SKM-1 treated with dmso at 0.1 percent for 144 hours (cell line): ENCODE data around the gene MREG.
"Not testable (repeated sequence)": the region's sequence is repeated elsewhere in the genome, so short reads cannot be mapped to it uniquely, and the experiment has no call there.

Experiments used
- DNase-seq: peaks from one replicate; lab custom pipeline; 2025; ENCODE audit not compliant: unreplicated experiment; lab: John Stamatoyannopoulos, UW

Gene MREG

GRCh38 chr2:215988556-215989207, 24.7 kb downstream of the MREG start:
- not testable (repeated sequence) for DNase-seq

DNA sequence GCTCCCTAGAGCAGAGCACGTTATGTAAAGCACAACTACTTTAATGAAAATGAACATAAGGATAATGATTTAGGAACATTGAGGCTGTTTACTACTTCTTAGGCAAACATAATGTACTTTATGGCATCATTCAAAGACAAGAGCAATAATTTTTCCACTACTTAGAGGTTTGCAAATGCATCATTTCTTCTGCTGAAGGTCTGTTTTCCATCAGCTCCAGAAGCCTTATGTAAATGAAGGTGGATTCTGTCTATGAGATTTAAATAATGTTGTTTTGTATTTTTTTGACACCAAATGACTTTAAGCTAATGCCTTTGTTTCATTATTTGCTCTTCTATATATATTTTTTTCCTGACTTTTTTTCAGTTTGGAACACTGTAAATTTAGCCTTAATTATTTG, 28.1 kb downstream of the MREG start:
- DNase-seq, result no peak

- DNase-seq, result no peak
Measured at GRCh38 chr2:215984661-215985060, 28.7 kb downstream of the MREG start.

DNA sequence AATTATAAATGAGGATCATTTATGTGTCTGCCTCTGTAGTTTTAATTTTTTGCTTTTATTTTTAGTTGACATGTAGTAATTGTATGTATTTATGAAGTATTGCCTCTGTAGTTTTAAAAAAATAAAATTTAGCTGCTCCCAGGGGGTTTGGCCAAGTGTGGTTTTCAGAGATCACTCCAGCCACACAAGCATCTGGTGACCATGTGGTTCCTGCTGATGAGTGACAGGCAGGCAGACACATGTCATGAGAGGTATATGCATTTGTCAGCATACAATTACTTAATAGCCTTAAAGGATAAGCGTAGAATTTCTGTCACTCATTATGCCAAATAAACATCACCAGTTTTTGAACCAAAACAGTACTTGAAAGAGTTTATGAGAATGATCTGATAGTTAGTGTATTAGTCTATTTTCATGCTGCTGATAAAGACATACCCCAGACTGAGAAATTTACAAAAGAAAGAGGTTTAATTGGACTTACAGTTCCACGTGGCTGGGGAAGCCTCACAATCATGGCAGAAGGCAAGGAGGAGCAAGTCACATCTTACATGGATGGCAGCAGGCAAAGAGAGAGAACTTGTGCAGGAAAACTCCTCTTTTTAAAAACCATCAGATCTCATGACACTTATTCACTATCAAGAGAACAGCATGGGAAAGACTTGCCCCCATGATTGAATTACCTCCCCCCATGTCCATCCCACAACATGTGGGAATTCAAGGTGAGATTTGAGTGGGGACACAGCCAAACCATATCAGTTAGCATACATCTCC, 29.6 kb downstream of the MREG start:
- no peak for DNase-seq

- no peak for DNase-seq
Measured at GRCh38 chr2:215982465-215982875, 30.9 kb downstream of the MREG start.

- no peak for DNase-seq
Measured at GRCh38 chr2:215981115-215981514, 32.2 kb downstream of the MREG start.

DNA sequence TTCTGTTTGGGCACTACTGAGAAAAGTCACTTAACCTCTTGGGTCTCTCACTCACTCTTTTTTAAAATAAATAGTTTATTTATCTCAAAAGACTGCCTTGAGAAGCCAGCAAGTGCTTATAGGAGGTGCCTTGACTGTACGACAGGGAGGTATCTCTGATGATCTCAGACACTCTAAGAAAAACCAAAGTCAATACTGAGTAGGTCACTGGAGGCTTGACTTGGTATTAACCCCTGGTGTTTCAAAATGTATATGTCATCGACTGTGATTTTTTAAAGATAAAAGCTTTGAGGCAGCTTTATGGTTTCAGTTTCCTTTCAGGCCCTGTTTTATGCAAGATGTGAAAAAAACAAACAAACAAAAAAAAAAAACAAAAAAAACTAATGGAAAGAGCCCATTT, 33.7 kb downstream of the MREG start:
- no peak for DNase-seq

DNA sequence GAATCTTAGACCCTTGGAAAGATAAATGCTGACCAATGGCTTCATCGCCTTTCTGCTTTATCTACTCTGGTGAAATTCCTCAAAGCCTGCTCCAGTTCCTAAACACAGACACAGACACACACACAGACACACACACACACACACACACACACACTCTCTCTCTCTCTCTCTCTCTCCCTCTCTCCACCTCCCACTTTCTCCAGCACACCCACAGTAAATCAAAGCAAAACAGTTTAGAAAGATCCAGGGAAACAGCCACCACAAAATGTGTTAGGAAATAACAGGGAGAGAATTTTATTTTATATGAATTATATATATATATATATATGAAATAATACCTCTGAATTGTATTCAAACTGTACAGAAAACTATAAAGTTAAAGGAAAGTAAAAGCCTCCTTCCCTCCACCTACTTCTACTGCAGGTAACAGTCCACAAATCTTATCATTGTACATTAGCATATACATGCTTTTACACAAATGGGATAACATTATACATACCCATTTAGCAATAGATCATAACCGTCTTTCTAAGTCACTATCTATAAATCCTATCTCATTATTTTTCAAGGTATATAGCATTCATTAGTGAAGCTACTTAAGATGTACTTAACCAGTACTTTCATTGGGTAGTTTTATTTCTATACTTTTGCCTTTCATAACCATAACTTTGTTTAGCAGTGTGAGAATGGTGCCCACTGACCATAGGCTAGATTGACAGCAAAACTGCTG, 38.5 kb downstream of the MREG start:
- DNase-seq, result no peak

- DNase-seq, result peak; percentile 66
Measured at GRCh38 chr2:215973954-215974699, 39.2 kb downstream of the MREG start.

GRCh38 chr2:215973145-215973792, 40.1 kb downstream of the MREG start:
- no peak for DNase-seq

GRCh38 chr2:215971671-215972070, 41.7 kb downstream of the MREG start:
- DNase-seq, result no peak

GRCh38 chr2:215970894-215971293, 42.5 kb downstream of the MREG start:
- not testable (repeated sequence) for DNase-seq

DNA sequence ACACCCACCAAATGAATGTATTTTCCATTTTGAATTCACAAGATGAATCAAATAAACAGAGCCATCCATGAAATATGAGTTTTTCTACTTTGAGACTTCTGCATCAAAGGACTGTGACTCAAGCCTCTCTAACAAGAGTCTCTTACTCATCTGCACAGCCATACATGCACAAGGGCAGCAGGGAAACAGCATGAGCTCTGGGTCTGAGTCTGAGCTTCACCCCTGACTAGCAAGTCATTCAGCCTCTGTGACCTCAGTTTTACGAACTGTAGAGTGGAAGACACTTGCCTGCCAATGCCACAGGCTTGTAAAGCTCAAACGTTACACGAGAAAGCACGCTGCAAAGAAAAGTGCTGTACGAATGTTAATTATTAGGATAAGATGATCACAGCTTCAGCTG, 42.9 kb downstream of the MREG start:
- no peak for DNase-seq

- DNase-seq, result no peak
Measured at GRCh38 chr2:215969131-215969841, 44.1 kb downstream of the MREG start.

GRCh38 chr2:215968499-215968898, 44.9 kb downstream of the MREG start:
- no peak for DNase-seq

DNA sequence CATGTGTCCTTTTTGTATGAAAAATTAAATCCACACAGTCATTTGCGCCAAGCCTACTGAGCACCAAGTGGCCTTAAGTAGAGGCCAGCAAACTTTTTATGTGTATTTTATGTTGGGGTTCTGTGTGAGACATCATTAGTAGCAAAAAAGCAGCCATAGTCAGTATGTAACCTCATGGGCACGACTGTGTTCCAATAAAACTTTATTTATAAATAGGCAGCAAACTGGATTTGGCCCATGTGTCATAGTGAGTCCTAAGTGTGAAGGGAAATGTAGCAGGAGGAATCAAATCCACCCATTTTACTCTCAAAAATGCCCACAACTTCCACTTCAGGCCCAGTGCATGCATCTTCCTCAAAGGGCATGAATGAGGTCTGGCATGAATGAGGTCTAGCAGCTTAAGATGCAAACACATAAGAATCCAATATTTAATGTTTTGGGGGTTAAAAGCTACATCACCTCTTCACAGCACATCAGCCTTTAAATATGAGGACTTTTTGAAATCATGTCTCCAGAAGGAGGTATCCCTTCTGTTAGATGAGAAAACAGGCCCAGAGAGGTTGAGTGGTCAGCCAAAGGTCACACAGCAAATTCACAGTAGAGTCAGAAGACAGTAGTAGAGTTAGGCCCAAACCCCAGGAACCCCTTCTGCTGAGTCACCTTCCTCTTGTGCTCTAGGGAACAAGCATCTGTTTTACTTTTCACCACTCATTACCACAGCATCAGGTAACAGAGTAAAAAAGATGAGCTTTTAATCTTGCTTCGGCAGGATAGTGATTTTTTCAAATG, 45.6 kb downstream of the MREG start:
- no peak for DNase-seq

DNA sequence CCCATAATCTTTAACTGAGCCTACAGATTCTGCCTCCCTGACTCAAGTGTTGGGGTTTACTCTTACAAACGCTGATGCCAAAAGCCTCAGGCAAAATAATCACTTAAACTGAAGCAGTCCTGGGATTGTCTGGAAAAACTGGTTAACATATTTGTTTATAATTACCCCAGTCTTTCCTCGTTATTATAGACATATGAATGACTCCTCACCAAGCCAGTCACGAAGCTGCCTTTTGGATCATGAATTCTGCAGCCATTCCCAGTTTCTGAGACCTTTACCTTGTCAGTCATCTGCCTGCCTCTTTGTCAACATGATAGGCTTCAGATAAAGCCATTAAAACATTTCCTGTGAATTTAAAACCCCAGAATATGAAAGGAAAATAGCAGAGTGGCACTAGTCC, 46.4 kb downstream of the MREG start:
- DNase-seq, result no peak

DNA sequence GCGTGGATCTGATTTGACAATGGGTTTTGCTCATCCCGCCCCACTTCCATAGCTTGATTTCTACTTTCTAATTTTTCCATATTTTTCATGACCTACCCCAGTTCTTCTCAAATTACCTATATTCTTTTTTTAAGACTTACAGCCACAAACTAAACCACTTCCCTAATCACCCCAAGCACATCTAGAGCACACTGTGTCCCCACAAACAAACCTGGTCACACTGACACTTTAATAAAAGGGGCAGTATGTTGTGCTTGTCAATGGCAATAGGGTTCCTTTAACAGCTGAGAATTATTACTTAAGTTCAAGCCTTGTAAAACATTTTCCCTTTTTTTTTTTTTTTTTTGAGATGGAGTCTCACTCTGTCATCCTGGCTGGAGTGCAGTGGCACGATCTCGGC, 47.1 kb downstream of the MREG start:
- DNase-seq, result no peak

DNA sequence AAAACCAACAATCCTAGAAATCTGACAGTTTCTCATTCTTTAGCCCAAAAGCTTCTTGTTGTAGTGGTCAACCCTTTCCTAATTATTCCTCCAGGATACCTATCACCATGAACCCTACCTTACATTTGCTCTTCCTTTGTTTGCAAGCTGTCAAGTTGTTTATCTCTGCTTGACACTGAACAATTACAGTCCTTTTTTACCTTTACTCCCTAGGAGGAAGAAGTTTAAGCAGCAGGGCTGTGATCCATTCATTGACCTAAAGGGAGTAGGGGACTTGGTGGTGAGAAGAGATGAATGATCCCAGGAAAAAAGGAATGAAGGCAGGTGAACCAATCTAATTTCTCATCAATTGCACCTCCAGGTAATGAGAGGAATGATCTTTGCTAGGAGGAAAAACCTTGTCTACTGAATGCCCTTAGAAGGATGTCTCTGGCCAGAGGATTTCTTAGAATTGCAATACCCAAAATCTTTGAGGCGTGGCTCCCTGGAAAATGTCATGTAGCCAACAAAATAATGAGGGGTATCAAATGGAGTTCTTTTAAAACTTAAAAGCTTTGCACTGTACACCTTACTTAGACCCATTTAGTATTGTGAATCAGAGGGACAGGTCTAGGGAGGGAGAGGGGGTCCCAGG, 47.7 kb downstream of the MREG start:
- no peak for DNase-seq
